ENCODE measurements around the gene MPHOSPH9. TPM values are rescaled to one million over a fixed set of nuclear protein-coding genes. Genes with fewer than 3 reads are reported as not detected.

The MPHOSPH9 gene
- total RNA-seq, 1 donor from 2014 or later = 107 TPM

DNA sequence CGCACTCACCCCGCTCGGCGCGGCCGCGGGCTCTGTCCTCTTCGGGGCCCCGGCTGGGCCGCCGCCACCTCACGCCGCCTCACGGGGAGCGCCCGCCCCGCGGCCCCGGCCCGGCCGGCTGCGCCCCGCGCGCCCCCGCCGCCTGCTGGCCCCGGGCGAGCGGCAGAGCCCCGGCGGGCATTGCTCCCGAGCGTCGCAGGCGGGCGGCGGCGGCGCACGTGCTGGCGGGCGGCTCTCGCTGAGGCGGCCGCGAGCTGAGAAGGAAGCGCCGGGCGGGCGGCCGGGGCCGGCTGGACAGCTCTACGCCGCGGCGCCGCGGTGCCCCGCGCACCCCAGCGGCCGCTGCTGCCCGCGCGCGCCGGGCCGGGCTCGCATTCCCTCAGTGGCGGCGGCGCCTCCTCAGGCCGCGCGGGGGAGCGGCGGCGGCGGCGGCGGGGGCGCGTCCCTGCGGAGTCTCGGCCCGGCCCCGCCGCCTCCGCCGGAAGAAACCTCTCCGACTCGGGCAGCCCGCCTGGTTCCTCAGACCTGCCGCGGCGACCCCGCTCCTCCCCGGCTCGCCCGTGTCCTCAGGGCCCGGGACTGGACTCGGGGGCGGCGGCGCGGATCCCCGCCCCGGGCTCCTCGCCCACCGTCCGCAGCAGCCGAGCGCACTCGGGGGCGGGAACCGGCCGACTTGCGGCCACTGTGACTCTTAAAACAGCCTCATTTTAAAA lies 82.0 kb downstream of the MPHOSPH9 start, which contains the start of gene PITPNM2:
Gene PITPNM2 (minus strand): TSS at position 347 of the 713 bp plus-strand sequence. CDS start 116,500 bp downstream, outside the sequence.
- intact Hi-C loops (cut with micrococcal nuclease) = loop anchor here (1.0 to 2.0 kb wide), 4 partner anchors 44 to 108 kb away; partner anchors contain the start of genes MPHOSPH9 and MTRFR

DNA sequence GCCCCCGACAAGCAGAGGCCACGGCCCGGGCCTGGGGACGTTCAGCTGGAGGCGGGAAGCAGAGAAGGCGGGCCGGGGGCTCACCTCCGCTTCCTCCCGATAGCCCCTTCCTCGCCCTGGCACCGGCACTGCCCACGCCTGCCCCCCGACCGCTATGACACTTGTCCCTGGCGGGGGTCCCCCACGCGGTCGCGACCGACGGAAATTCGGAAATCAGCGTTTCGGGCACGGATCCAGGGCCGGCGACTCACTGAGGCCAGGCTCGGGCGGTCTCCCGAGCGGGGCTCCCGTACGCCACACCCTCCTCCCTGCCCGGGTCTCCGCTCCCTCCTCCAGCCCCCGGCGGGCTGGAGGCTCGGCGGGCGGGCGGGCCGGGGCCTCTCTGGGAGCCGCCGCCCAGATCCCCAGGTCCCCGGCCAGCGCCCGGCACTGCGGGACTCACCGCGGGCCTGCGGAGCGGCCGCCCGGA lies 82.6 kb downstream of the MPHOSPH9 start:
- intact Hi-C loops (cut with micrococcal nuclease) = loop anchor here (1.0 to 2.0 kb wide), 3 partner anchors 44 to 107 kb away; partner anchors contain the start of genes MPHOSPH9 and MTRFR

DNA sequence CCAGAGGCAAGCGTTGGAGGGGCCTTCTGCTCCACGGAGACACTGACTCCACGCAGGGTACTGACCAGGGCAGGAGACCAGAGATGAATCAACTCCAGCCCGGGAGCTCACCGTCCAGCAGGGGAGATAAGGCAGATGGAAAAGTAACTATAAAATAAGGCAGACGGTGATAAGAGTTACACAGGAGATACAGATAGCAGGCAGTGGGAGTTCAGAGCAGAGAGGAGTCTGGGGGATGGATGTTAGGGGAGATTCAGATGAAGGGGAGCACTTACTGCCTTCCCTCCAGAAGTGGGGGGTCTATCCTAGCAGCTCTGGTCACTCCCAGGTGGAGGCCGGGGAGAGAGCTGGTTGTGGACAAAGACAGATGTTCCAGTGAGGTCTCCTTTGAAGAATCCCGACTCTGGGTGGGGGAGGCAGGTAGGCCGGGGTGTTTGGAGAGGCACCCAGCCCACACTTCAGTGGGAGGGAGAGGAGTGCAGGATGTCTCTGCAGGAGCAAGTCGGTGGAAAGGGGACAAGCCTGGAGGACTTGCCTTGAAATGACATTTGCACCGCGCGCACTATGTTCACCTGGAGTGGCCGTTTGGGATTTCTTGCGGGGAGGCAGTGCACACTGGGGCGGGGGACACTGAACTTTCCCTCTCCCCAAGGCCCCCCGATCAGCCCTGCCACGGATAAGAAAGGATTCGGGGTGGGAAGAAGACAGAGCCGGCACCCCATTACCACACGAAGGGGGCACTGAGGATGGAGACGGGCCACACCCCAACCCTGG lies 83.3 kb downstream of the MPHOSPH9 start:
- intact Hi-C loops (cut with micrococcal nuclease) = loop anchor here (1.0 to 2.0 kb wide), 3 partner anchors 43 to 106 kb away; partner anchors contain the start of genes MPHOSPH9 and MTRFR

DNA sequence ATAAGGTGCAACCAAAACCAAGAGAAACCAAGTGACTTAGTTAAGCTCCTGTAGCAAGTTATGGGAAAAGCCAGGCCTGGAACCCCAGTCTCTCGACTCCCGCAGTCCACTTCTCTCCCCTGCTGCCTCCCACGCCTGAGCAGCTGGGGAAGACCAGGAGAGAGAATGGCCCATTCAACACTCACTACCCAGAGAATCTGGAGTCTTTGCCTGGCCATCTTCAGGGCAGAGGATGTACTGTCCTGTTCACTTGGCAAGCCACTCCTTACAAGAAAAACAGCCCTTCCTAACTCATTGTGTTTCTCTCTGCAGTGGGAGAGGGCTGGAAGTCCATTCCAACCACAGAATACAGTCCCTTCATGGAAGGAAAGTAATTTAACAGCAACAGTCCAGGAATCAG lies 83.9 kb downstream of the MPHOSPH9 start:
- intact Hi-C loops (cut with micrococcal nuclease) = no loop called here

GRCh38 chr12:123148655-123149054 lies 84.3 kb downstream of the MPHOSPH9 start:
- intact Hi-C loops (cut with micrococcal nuclease) = no loop called here

- intact Hi-C loops (cut with micrococcal nuclease) = no loop called here
Measured at GRCh38 chr12:123148223-123148622, 84.7 kb downstream of the MPHOSPH9 start.

DNA sequence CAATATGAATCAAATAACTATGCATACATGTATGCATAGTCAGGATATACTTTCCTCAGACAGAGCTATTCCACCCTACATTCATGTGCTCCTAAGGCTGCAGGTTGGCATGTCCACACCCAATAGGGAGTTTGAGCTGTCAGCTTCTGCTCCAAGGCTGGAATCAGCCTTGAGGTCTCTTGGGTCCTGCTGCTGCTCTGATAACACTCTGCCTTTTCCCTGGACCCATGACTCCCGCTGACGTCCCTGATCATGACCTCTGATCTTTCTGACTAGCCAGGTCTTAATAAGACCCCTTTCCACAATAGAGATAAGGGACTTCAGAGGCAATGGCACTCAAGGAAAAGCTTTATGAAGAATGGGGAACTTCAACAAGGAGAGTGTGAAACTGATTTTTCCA lies 87.7 kb downstream of the MPHOSPH9 start:
- intact Hi-C loops (cut with micrococcal nuclease) = no loop called here

DNA sequence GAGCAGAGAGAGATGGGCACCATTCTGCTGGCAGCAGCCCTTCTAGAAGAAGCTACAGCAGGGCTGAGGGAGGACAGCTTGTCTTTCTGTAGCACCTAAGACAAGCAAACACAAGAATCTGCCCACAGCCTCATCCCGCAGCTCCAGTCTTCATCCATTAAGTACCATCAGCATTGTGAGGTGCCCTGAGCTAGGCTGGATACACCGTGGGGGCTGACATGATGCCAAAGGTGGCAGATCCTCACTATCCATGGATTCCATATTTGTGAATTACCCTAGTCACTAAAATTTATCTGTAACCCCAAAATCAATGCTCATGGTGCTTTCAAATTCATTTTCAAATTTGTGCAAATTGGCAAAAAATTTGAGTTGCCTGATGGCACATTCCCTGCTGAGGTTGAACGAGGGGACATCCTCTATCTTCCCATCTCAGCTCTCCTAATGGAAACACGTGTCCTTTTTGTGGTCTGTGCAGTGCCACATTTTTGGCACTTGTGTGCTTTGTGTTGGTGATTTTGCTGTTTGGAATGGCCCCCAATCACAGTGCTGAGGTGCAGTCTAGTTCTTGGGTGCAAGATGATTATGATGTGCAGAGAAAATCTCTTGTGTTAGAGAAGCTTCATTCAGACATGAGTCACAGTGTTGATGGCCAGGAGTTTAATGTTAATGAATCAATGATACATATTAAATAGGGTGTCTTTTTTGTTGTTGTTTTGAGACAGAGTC lies 89.0 kb downstream of the MPHOSPH9 start:
- intact Hi-C loops (cut with micrococcal nuclease) = no loop called here

- intact Hi-C loops (cut with micrococcal nuclease) = no loop called here
Measured at GRCh38 chr12:123142921-123143735, 89.8 kb downstream of the MPHOSPH9 start.

- intact Hi-C loops (cut with micrococcal nuclease) = no loop called here
Measured at GRCh38 chr12:123142518-123142840, 90.5 kb downstream of the MPHOSPH9 start.

DNA sequence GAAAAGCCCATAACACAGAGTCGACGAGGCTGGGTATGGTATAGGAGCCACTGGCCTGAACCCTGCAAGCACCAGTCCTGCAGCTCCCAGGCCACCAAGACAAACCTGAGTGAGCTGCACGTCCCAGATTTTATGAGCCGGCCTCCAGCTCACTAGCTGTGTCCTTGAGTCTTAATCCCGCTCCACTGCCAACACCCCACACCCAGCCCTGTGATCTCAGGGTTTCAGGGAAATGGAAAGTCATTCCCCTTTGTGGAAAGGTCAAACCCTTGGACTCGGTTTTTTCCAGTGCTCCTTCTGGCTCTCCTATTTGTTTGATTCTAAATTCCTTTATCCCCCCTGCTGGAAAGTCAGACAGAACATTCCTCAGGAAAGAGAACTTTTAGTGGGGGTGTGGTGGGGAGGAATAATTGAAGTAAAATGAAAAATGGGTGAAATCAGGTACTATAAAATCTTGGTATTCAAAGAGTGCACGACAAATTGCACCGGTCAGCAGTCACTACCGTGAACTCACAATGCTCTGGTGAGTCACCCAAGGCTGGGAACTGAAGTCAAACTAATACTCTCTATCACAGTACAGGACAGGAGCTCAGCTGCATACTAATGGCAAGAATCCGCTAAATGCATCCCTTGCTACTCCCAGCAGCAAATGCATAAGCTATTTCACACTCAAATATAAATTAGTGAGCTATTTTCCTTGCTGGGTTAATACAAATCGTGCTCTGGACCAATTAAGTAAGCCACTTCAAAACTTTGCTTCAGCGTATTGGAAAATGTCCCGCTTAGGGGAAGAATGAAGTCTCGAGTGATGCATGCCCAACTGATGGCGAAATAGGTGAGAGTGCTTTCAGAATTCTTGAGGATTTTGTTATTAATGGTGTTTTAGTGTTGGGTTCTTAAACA lies 91.1 kb downstream of the MPHOSPH9 start:
- intact Hi-C loops (cut with micrococcal nuclease) = no loop called here

DNA sequence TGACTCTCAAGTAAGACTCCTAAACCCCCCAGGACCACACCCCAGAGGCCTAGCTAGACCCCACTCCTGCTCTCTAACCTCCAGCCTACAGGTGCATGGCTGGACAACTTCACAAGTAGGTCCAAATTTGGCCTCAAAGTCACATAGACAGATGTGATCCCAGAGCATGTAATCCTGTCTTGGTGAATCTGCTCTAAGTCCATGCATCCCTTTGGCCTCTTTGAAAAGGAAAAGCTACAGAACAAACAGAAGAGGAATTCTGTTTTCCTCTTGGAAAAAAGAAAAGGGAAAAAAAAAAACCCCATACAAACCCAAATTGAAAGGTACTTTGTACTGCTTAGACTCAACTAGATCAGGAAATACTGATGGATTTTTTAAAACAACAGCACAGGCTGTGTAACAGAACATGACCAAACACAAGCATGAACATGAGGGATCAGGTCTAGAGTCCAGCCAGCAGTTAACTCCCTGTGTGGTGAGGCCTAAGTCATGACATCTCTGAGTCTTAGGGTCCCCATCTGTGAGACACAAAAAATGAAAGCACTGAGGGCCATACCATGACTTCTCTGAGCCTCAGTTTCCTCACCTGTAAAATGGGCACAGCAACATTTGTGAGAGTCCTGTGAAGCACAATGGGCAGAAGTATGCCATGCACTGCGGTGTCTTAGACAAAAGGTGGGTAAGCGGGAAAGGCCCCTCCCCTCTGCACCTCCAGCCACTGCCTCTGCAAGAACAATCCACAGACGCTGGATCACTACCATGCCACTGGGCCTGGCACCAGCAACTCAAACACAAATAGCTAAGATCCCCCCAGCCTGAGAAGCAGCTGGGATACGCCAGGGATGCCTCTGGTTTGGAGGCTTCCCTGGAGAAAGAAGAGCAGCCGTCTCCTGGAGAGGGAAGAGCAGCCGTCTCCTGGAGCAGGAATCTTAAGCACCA lies 92.0 kb downstream of the MPHOSPH9 start:
- intact Hi-C loops (cut with micrococcal nuclease) = no loop called here

DNA sequence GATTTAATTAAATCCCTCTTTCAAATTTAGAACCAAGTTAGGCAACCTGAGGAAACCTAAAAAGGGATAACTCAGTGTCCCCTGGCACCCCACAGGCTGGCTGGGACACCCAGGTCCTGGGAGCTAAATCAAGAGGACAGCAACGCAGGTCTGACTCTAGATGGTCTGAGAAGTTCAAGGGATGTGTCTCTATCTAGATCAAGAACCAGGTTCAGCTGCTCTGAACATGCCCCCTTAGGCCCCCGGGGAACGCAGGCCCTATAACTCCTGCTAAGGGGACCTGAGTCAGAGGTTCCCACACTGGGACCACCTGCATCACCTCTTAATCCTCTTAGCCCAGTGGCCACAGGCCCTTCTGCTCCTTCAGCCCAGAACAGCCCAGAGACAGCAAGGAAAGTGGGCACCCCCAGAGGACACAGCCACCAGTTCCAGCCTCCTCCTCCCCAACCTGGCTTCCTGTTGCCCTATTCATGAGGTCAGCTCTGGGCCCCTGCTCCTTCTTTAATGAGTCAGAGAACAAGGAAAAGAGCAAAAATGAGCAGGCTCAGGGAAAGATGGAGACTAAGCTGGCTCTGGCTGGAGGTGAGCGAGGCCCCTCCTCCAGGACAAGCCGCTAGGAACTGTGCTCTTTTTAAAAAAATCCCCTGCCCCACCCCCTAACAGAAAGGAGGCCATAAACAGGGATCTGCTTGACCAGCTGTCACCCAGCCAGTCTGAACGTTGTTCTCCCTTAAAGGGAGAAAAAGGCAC lies 92.8 kb downstream of the MPHOSPH9 start:
- intact Hi-C loops (cut with micrococcal nuclease) = no loop called here

GRCh38 chr12:123135688-123136087 lies 97.3 kb downstream of the MPHOSPH9 start:
- intact Hi-C loops (cut with micrococcal nuclease) = no loop called here

GRCh38 chr12:123134826-123135225 lies 98.1 kb downstream of the MPHOSPH9 start:
- intact Hi-C loops (cut with micrococcal nuclease) = no loop called here

GRCh38 chr12:123134271-123134671 lies 98.7 kb downstream of the MPHOSPH9 start:
- intact Hi-C loops (cut with micrococcal nuclease) = no loop called here

DNA sequence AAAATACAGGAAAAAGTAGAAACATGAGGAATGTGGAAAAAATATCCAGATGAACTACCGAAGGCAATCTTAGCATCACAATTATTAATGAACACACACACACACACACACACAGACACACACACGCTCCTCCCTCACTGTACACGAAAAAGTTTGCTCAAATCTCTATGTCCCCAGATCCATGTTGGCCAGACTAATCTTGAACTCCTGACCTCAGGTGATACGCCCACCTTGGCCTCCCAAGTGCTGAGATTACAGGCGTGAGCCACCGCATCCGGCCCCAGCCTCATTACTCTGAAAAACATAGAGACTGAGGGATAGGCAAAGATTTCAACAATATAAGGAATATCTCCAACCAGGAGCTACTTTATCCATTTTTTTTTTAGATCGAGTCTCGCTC lies 99.2 kb downstream of the MPHOSPH9 start:
- intact Hi-C loops (cut with micrococcal nuclease) = no loop called here

Data from T-helper 2 cell treated with Interferon-gamma antibody and Interleukin-4, amounts not matched to agents 100 ng/mL and 5 ng/mL, for 36 hours (primary cell).